ENCODE measurements around the gene ARHGAP29.

GRCh38 chr1:94265011-94265422 lies 27.6 kb upstream of the ARHGAP29 start:
- no peak for TF ChIP-seq CTCF (IDR thresholded peaks at IDR 0.05)
- TF ChIP-seq POLR2AphosphoS5 (IDR thresholded peaks at IDR 0.05; ENCODE audit: low read depth, low read length): no peak
- no peak for TF ChIP-seq TCF7L2 (IDR thresholded peaks at IDR 0.05; ENCODE audit: low read depth, low read length)

All from Panc1 (cell line).